ENCODE data around the gene FAF1.

Gene FAF1

DNA sequence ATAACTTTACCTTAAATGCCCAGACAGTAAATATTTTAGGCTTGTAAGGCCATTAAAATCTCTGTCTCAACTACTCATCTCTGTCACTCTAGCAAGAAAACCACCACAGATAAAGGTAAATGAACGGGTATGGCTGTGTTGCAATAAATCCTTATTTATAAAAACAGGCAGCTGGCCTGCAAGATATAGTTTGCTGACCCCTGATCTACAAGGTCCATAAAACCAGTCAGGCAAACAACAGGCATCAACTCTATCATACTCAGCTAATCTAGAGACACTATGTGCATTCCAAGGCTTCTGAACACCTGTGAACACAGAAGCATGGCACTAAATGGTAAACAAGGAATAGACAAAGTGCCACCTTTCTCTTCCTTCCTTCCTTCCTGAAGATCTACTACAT, 9.7 kb downstream of the FAF1 start:
- no peak for TF ChIP-seq GATA2 (IDR thresholded peaks at IDR 0.05; ENCODE audit: low read depth, low read length)
- no peak for TF ChIP-seq GATA3 (IDR thresholded peaks at IDR 0.05; ENCODE audit: low read depth, low read length)

DNA sequence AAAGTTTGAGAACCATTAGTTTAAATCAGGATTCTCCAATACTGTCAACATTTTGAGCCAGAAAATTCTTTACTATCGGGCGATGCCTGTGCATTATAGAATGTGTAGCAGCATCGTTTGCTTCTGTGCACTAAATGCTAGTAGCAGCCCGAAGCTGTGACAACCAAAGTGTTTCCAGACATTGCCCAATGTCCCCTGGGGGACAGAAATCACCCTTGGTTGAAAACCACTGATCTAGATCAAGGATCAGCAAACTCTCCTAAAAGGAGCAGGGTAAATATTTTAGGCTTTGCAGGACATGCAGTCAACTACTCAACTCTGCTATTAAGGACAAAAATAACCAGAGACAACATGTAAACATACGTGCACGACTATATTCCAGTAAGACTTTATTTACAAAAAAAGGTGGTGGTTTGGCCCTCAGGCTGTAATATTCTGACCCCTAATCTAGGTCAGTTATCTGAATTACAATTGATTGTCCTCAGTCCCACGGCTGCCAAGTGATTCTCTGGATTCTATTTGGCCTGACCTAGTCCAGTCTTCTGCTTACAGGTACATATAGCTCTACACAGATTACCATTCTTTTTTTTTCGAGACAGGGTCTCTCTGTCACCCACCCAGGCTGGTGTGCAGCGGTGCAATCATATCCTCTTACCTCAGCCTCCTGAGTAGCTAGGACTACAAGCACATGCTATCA, 10.6 kb downstream of the FAF1 start:
- TF ChIP-seq GATA3 (IDR thresholded peaks at IDR 0.05; ENCODE audit: low read depth, low read length) (no peak), GATA2 (IDR thresholded peaks at IDR 0.05; ENCODE audit: low read depth, low read length) (no peak)

DNA sequence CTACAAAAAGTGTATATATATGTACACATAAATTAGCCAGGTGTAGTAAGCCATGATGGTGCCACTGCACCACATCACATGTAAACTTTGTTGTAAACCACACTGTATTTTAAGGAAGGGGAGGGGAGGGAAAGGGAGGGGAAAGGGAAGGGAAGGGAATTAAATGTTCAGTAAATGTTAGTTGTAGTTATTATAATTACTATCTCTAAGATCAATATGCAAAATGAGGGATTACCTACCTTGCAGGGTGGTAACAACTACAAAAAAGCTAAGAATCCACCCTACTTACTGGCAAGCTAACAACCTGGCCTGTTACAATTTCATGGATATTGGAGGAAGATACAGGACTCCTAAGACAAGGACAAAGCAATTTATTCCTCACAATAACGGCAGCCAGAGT, 17.7 kb downstream of the FAF1 start:
- TF ChIP-seq GATA2 (IDR thresholded peaks at IDR 0.05; ENCODE audit: low read depth, low read length) (no peak), GATA3 (IDR thresholded peaks at IDR 0.05; ENCODE audit: low read depth, low read length) (no peak)

DNA sequence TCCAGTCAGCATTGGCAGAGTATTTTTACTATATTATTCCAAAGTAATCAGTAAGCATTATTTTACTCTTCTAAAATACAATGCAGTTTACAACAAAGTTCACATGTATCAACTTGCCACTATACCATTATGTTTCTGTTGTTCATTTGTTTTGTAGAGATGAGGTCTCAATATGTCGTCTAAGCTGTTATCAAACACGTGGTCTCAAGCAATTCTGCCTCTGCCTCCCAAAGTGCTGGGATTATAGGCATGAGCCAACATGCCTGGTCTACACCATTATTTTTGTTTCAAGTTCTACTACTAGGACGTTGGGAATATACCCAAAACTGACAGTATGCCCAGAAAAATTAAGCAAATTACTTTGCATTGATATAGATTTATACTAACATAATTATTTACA, 19.8 kb downstream of the FAF1 start:
- TF ChIP-seq GATA3 (IDR thresholded peaks at IDR 0.05; ENCODE audit: low read depth, low read length) (no peak), GATA2 (IDR thresholded peaks at IDR 0.05; ENCODE audit: low read depth, low read length) (no peak)

DNA sequence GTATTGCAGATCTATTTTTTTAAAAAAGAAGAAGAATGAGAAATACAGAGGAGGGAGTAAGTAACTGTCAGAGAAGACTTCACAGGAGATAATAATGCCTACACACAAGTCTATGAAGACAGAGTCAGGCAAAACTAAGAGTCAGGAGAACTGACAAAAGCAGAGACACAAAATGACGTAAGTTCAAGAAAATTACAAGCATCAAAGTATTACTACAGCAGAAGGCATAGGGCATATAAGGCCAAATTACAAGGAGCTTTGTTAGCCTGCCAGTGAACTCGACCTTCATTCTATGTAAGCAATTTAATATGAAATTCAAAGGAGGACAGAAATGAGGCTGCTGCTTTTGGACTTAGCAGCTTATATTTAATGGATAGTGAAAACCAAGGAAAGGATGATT, 23.7 kb downstream of the FAF1 start:
- TF ChIP-seq GATA2 (IDR thresholded peaks at IDR 0.05; ENCODE audit: low read depth, low read length), result no peak
- TF ChIP-seq GATA3 (IDR thresholded peaks at IDR 0.05; ENCODE audit: low read depth, low read length), result no peak

DNA sequence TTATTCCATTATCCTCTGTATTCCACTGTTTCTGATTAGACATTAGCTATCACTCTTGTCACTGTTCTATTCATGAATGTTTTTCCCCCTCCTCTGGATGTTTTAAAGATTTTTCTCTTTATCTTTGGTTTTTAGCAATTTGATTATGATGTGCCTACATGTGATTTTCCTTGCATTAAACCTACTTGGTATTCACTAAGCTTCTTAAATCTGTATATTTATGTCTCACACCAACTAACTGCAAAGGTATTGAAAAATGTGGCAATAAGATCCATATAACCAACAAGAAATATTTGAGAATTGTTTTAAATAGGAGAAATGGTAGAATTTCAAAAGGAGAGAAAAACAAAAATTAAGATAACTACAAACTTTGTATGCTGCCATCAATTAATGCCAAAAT, 25.2 kb downstream of the FAF1 start:
- TF ChIP-seq GATA2 (IDR thresholded peaks at IDR 0.05; ENCODE audit: low read depth, low read length), result no peak
- TF ChIP-seq GATA3 (IDR thresholded peaks at IDR 0.05; ENCODE audit: low read depth, low read length), result no peak

DNA sequence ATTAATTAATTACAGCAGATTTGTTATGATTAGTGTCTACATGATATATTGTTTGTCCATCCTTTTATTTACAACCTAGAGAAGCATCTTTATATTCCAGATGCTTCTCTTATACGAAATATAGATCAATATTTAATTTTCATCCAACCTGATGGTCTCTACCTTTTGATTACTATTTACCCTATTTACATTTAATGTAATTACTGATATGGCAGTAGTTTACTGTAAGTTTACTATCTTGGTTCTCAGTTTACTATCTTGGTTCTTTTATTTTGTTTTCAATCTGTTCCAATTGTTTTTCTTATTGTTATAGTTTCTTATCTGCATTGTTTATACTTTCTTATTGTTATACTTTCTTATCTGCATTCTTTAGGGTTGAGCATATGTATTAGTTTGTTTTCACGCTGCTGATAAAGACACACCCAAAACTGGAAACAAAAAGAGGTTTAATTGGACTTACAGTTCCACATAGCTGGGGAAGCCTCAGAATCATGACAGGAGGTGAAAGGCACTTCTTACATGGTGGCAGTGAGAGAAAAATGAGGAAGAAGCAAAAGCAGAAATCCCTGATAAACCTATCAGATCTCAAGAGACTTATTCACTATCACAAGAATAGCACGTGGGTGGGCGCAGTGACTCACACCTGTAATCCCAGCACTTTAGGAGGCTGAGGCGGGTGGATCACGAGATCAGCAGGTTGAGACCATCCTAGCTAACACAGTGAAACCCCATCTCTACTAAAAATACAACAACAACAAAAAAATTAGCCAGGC, 28.9 kb downstream of the FAF1 start:
- TF ChIP-seq GATA2 (IDR thresholded peaks at IDR 0.05; ENCODE audit: low read depth, low read length), result no peak
- TF ChIP-seq GATA3 (IDR thresholded peaks at IDR 0.05; ENCODE audit: low read depth, low read length), result no peak

DNA sequence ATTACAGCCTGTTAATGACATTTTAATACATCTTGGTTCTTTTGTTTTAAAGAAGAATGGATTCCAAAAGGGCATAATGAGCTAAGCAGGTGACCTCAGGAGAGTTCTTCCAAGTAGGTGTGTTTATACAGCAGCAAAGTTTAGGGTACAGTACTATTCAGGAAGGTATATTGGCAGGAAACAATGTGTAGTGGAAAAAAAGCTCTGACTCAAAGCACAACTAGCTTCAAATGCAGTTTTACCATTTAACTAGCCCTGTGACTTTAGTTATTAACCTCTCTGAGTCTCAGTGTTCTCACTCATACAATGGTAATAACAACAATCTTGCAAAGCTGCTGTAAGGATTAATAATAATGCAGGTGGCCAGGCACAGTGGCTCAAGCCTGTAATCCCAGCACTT, 29.9 kb downstream of the FAF1 start:
- no peak for TF ChIP-seq GATA3 (IDR thresholded peaks at IDR 0.05; ENCODE audit: low read depth, low read length)
- no peak for TF ChIP-seq GATA2 (IDR thresholded peaks at IDR 0.05; ENCODE audit: low read depth, low read length)

DNA sequence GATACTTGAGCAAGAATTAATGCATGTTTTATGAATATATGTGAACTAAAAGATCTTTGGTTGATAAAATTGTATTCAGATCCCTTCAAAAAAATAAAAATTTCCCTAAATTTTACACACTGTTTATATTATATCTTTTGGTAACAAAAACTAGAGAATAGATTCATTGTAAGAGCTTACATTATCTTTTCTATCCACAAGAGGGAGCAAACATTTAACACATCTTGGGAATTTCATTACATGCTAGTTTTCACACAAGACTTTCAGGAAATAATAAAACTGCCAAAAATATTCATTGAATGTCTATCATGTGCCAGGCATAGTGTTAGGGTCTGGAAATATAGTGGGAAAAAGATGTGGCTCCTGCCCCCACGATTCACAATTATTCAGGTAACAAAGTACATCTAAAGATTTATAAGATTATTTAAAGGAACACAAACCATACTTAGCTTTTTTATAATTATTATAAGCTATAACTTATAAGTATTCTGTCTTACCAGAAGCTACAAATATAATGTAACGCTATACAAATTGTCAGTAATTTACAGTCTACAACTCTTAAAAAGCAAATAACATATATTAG, 30.6 kb downstream of the FAF1 start:
- TF ChIP-seq GATA2 (IDR thresholded peaks at IDR 0.05; ENCODE audit: low read depth, low read length) (no peak), GATA3 (IDR thresholded peaks at IDR 0.05; ENCODE audit: low read depth, low read length) (no peak)

DNA sequence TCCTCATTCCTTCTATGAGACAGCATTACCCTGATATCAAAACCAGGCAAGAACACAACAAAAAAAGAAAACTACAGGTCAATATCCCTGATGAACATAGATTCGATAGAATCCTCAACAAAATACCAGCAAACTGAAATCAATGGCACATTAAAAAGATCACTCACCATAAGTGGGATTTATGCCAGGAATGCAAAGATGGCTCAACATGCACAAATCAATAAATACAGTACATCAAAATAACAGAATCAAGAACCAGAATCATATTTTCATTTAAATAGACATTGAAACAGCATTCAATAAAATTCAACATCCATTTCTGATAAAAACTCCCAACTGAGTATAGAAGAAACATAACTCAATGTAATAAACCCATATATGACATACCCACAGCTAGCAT, 36.5 kb downstream of the FAF1 start:
- TF ChIP-seq GATA2 (IDR thresholded peaks at IDR 0.05; ENCODE audit: low read depth, low read length) (no peak), GATA3 (IDR thresholded peaks at IDR 0.05; ENCODE audit: low read depth, low read length) (no peak)

DNA sequence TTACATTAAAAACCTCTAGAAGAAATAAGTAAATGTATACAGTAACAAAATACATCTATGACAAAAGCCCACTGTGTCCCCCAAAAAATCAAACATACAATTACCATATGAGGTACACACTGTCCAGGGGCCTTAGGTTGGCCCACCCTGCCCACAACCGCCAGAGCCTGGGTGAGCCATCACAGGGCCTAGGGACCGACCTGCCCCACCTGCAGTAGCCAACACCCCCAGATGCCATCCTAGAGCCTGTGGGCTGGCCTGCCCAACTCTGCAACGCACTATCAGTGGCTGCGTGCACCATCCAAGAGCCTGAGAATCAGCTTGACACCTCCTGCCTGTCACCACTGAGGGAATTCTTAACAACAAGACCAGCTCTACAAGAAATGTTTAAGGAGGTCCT, 39.0 kb downstream of the FAF1 start:
- TF ChIP-seq GATA2 (IDR thresholded peaks at IDR 0.05; ENCODE audit: low read depth, low read length), result no peak
- TF ChIP-seq GATA3 (IDR thresholded peaks at IDR 0.05; ENCODE audit: low read depth, low read length), result no peak

DNA sequence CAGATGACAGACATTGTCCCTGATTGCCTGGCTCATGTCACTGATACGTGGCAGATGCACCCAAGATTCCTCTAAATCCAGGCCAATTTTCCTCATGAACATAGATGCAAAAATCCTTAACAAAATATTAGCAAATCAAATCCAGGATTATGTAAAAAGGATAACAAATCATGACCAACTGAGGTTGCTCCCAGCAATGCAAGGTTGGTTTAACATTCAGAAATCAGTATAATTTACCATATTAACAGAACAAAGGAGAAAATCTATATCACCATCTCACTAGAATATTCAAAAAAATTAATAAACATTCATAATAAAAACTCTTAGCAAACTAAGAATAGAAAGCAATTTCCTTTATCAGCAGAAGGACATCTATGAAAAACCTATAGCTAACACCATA, 39.7 kb downstream of the FAF1 start:
- no peak for TF ChIP-seq GATA2 (IDR thresholded peaks at IDR 0.05; ENCODE audit: low read depth, low read length)
- TF ChIP-seq GATA3 (IDR thresholded peaks at IDR 0.05; ENCODE audit: low read depth, low read length), result no peak

DNA sequence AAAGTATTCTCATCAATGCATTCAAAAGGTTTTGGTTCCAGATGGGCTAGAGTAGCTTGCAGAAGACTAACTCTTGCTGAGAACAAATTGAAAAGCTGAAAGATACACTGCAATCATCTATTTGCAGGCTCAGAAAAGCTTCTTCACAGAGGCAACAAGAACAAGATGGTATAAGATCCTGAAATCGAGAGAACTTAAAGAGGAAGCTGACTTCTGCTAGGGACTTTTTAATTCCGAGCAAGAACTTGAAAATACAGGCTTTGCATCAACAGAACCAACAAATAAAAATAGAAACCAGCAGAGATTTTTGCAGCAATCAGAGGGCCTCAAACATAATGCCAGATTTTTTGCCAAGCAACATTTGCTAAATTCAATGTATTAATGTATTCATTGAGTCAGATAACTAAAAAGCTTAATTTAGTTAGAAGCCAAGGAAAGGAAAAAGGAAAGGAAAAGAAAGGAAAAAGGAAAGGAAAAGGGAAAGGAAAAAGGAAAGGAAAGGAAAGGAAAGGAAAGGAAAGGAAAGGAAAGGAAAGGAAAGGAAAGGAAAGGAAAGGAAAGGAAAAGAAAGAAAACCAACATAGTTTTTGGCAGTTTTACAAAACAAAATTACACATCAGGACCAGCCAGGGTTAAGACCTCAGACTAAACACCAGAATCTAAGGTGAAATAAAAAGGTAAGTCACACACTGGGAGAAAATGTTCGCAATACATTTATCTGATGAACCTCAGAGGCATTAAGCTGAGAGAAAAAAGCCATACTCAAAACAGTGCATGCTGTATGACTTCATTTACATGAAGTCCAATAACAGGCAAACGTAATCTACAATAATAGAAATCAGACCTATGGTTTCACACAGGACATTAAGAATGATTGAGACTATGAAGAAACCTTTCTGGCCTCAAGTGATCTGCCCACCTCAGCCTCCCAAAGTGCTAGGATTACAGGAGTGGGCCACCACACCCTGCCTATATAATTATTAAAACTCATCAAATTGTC, 42.6 kb downstream of the FAF1 start:
- TF ChIP-seq GATA3 (IDR thresholded peaks at IDR 0.05; ENCODE audit: low read depth, low read length) (no peak), GATA2 (IDR thresholded peaks at IDR 0.05; ENCODE audit: low read depth, low read length) (no peak)

DNA sequence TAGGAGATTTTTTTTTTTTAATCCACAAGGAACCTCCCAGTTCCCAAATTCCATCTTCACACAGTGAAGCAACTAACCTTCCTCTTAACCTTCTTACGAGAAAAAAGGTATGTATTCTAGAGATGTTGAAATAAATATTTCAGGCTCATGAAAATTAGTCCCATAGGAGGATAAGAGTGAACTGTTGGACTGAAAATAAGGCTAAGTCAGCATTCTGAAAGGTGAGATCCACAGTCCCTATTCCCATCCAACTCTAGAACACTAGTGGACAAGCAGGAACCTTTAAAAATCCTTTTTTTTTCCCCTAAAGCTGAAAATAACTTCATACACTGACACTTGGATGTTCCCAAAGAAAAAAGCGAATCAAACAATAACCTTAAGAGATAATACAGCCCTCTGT, 44.4 kb downstream of the FAF1 start:
- TF ChIP-seq GATA3 (IDR thresholded peaks at IDR 0.05; ENCODE audit: low read depth, low read length), result no peak
- no peak for TF ChIP-seq GATA2 (IDR thresholded peaks at IDR 0.05; ENCODE audit: low read depth, low read length)

Measured in SH-SY5Y (cell line).